ENCODE results near the gene AS3MT.

- TF ChIP-seq CTCF (IDR thresholded peaks at IDR 0.05) (no peak), POLR2A (IDR thresholded peaks at IDR 0.05) (no peak)
Observed at GRCh38 chr10:102856758-102857424, 12.4 kb upstream of the AS3MT start.
